Mesenchymal stem cell (in vitro differentiated cells and primary cell): Measurements from ENCODE around the gene GAA.
A peak's percentile ranks its signal among the peaks of the same experiment; 100 is the strongest.

ENCODE experiments used
- DNase-seq: peaks from one replicate; pipeline ENCODE4 v3.0.0-alpha.2; 2013
- H2AFZ ChIP-seq: one replicate; pipeline ENCODE4 v1.6.1; 2013; ENCODE audit warnings: low read depth, mild to moderate bottlenecking, control low read depth, inconsistent platforms, low read length, moderate library complexity
- H2AK5ac ChIP-seq: 2 replicates; pipeline ENCODE4 v1.6.1; 2013; ENCODE audit warnings: low read length, moderate library complexity, mild to moderate bottlenecking, inconsistent platforms; ENCODE audit not compliant: severe bottlenecking
- H2BK120ac ChIP-seq: one replicate; pipeline ENCODE4 v1.6.1; 2013; ENCODE audit warnings: low read depth, mild to moderate bottlenecking, inconsistent platforms, low read length, moderate library complexity
- H2BK12ac ChIP-seq, 2 experiments: one replicate each; pipeline ENCODE4 v1.6.1; 2013; ENCODE audit warnings: inconsistent platforms in 2 of 2, low read length in 2 of 2, mild to moderate bottlenecking in 2 of 2, moderate library complexity in 2 of 2, control low read depth in 1 of 2
- H2BK15ac ChIP-seq: one replicate; pipeline ENCODE4 v1.6.1; 2013; ENCODE audit warnings: mild to moderate bottlenecking, low read depth, inconsistent platforms; ENCODE audit not compliant: poor library complexity, severe bottlenecking
- H2BK5ac ChIP-seq: 2 replicates; pipeline ENCODE4 v1.6.1; 2013; ENCODE audit warnings: low read depth, mild to moderate bottlenecking, low read length, control low read depth, inconsistent platforms; ENCODE audit not compliant: poor library complexity, severe bottlenecking
- H3K14ac ChIP-seq, 2 experiments: one replicate each; pipeline ENCODE4 v1.6.1; 2013; ENCODE audit warnings: inconsistent platforms in 2 of 2, low read length in 2 of 2, control low read depth in 1 of 2, mild to moderate bottlenecking in 1 of 2, moderate library complexity in 1 of 2
- H3K18ac ChIP-seq, 2 experiments: one replicate each; pipeline ENCODE4 v1.6.1; 2013; ENCODE audit warnings: inconsistent platforms in 2 of 2, low read length in 2 of 2, control low read depth in 1 of 2, low read depth in 1 of 2, mild to moderate bottlenecking in 1 of 2
- H3K23ac ChIP-seq, 2 experiments: one replicate each; pipeline ENCODE4 v1.6.1; 2013; ENCODE audit warnings: inconsistent platforms in 2 of 2, low read length in 2 of 2, mild to moderate bottlenecking in 2 of 2, moderate library complexity in 2 of 2, control low read depth in 1 of 2
- H3K27ac ChIP-seq: 2 replicates; pipeline ENCODE4 v1.5.1; 2013; ENCODE audit warnings: mild to moderate bottlenecking, moderate library complexity, low read length, control low read depth, inconsistent platforms; ENCODE audit not compliant: poor library complexity, severe bottlenecking
- H3K27me3 ChIP-seq, 2 experiments: 2 replicates each; pipeline versions ENCODE4 v1.6.1 to v1.7.0; 2013; ENCODE audit warnings: low read length in 2 of 2, mild to moderate bottlenecking in 2 of 2, moderate library complexity in 2 of 2, control low read depth in 1 of 2, inconsistent platforms in 1 of 2; ENCODE audit not compliant: control insufficient read depth in 1 of 2, insufficient read depth in 1 of 2
- H3K36me3 ChIP-seq, 2 experiments: 2 replicates each; pipeline versions ENCODE4 v1.6.1 to v1.7.0; 2013; ENCODE audit warnings: low read length in 2 of 2, control low read depth in 1 of 2, inconsistent platforms in 1 of 2, low read depth in 1 of 2, mild to moderate bottlenecking in 1 of 2; ENCODE audit not compliant: insufficient read depth in 2 of 2, control insufficient read depth in 1 of 2
- H3K4ac ChIP-seq, 2 experiments: one replicate each; pipeline ENCODE4 v1.6.1; 2013; ENCODE audit warnings: inconsistent platforms in 2 of 2, low read length in 2 of 2, mild to moderate bottlenecking in 2 of 2, moderate library complexity in 2 of 2, control low read depth in 1 of 2, low read depth in 1 of 2
- H3K4me1 ChIP-seq: 2 replicates; pipeline ENCODE4 v1.6.1; 2013; ENCODE audit warnings: low read depth, low read length, control low read depth; ENCODE audit not compliant: control insufficient read depth, insufficient read depth
- H3K4me2 ChIP-seq: 2 replicates; pipeline ENCODE4 v1.6.1; 2013; ENCODE audit warnings: low read length, mild to moderate bottlenecking, inconsistent platforms; ENCODE audit not compliant: poor library complexity, severe bottlenecking
- H3K4me3 ChIP-seq, 2 experiments: 2 replicates each; pipeline versions ENCODE4 v1.5.1 to v1.7.0; 2013; ENCODE audit warnings: low read length in 2 of 2, mild to moderate bottlenecking in 2 of 2, control low read depth in 1 of 2, low read depth in 1 of 2; ENCODE audit not compliant: insufficient read depth in 1 of 2
- H3K79me1 ChIP-seq: replicated peaks from 2 replicates; pipeline ENCODE4 v1.6.1; 2013; ENCODE audit warnings: mild to moderate bottlenecking, control low read depth, low read length, inconsistent platforms; ENCODE audit not compliant: poor library complexity, severe bottlenecking
- H3K9ac ChIP-seq: 2 replicates; pipeline ENCODE4 v1.7.0; 2013; ENCODE audit warnings: mild to moderate bottlenecking, low read length, moderate library complexity
- H3K9me3 ChIP-seq: 2 replicates; pipeline ENCODE4 v1.7.0; 2013; ENCODE audit warnings: mild to moderate bottlenecking, low read length; ENCODE audit not compliant: control insufficient read depth
- H4K8ac ChIP-seq: one replicate; pipeline ENCODE4 v1.6.1; 2013; ENCODE audit warnings: inconsistent platforms, mild to moderate bottlenecking, low read length, moderate library complexity
- H4K91ac ChIP-seq: one replicate; pipeline ENCODE4 v1.6.1; 2013; ENCODE audit warnings: mild to moderate bottlenecking, low read length, inconsistent platforms
- WGBS: methylation state at CpG from one replicate; pipeline ENCODE4 v1.1.7; 2013; ENCODE audit warnings: mixed read lengths; 5-methylcytosine and 5-hydroxymethylcytosine counted together

The GAA gene

DNA sequence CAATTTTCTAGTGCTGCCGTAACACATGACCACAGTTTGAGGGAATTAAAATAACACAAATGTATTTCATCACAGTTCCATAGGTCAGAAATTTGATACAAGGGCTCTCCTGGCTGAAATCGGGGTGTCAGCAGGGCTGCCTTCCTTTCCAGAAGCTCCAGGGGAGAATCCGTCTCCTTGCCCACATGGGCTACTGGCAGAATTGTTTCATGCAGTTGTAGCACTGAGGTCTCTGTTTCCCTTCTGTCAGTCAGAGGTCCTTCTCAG is 25.0 kb downstream of the GAA start:
- H3K4me1 ChIP-seq: peaks cover 8% of the 10 kb centered on the region
- H3K27me3 ChIP-seq: peaks cover 0 to 4% of the 10 kb centered on the region in 2 experiments
- DNase-seq: no peak
- WGBS: 93% methylated on average over 3 of the region's 3 CpGs
- H3K4me2 ChIP-seq: no peak overlapping the region
- H2BK120ac ChIP-seq: no peak overlapping the region
- no peak overlapping the region for H4K91ac ChIP-seq
- H2AK5ac ChIP-seq: no peak overlapping the region
- no peak overlapping the region for H3K4ac ChIP-seq
- no peak overlapping the region for H2BK5ac ChIP-seq
- peak overlapping the region; percentile 3 for H3K9ac ChIP-seq
- H4K8ac ChIP-seq: no peak overlapping the region
- H2BK12ac ChIP-seq: no peak overlapping the region
- H3K23ac ChIP-seq: no peak overlapping the region
- no peak overlapping the region for H2BK15ac ChIP-seq
- H3K14ac ChIP-seq: no peak overlapping the region
- no peak overlapping the region for H2AFZ ChIP-seq
- H3K9me3 ChIP-seq: no peaks in the 10 kb centered on the region
- no peak overlapping the region for H3K18ac ChIP-seq
- no peak overlapping the region for H3K4me3 ChIP-seq
- H3K79me1 ChIP-seq: no peaks in the 10 kb centered on the region
- H3K36me3 ChIP-seq: no peaks in the 10 kb centered on the region
- no peak overlapping the region for H3K27ac ChIP-seq

DNA sequence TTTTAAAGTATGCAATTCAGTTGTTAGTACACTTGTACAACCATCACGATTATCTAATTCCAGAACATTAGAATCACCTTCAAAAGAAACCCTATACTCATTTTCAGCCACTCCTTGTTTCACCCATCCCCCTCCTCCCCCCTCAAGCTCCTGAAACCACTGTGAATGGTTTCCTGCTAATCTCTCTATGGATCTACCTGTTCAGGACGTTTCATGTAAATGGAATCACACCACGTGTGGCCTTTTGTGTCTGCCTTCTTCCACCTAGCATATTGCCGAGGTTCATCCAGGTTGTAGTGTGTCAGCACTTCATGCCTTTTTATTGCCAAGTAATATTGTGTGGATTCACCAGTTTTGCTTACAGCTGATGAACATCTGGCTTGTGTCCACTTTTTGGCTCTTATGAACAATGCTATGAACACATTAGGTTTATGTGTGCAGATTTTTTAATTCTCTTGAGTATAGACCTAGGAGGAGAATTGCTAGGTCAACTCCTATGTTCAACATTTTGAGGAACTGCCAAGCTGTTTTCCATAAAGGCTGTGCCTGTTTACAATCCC is 27.7 kb downstream of the GAA start:
- Histone ChIP-seq H3K9ac (no peak overlapping the region), H3K4me2 (no peak overlapping the region), H3K23ac (no peak overlapping the region), H3K79me1 (no peaks in the 10 kb centered on the region), H4K91ac (no peak overlapping the region), H3K27me3 (peaks cover 0 to 4% of the 10 kb centered on the region in 2 experiments), H3K14ac (no peak overlapping the region), H2AFZ (no peak overlapping the region), H4K8ac (no peak overlapping the region), H3K36me3 (peaks cover 14 to 21% of the 10 kb centered on the region in 2 experiments), H3K4me1 (peaks cover 5% of the 10 kb centered on the region), H3K4me3 (no peak overlapping the region), H3K4ac (no peak overlapping the region), H3K9me3 (no peaks in the 10 kb centered on the region), H2BK5ac (no peak overlapping the region), H2BK15ac (no peak overlapping the region), H3K18ac (no peak overlapping the region), H2BK120ac (no peak overlapping the region), H2AK5ac (no peak overlapping the region), H3K27ac (no peak overlapping the region), H2BK12ac (no peak overlapping the region)
- no peak for DNase-seq
- WGBS: 49% methylated on average over 4 of the region's 4 CpGs

DNA sequence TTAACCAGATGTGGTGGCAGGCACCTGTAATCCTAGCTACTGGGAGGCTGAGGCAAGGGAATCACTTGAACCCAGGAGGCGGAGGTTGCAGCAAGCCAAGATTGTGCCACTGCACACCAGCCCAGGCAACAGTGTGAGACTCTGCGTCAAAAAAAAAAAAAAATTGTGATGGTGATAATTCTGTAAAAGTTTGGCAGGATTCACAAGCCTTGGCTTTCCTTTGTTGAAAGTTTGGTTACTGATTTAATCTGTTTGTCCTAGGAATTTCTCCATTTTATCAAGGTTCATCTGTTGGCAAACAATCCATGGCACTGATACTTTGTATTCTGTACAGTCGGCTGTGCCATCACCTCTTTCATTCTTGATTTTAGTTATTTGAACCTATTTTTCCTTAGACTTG is 29.6 kb downstream of the GAA start:
- Histone ChIP-seq H3K36me3 (peaks cover 27 to 40% of the 10 kb centered on the region in 2 experiments), H3K4me3 (no peak overlapping the region), H2BK120ac (no peak overlapping the region), H3K79me1 (no peaks in the 10 kb centered on the region), H3K4ac (no peak overlapping the region), H2BK15ac (no peak overlapping the region), H3K27me3 (peaks cover 0 to 4% of the 10 kb centered on the region in 2 experiments), H3K23ac (no peak overlapping the region), H2BK5ac (no peak overlapping the region), H3K4me1 (no peaks in the 10 kb centered on the region), H4K8ac (no peak overlapping the region), H2AFZ (no peak overlapping the region), H2BK12ac (no peak overlapping the region), H2AK5ac (no peak overlapping the region), H3K4me2 (no peak overlapping the region), H3K18ac (no peak overlapping the region), H3K9me3 (no peaks in the 10 kb centered on the region), H3K9ac (no peak overlapping the region), H3K27ac (no peak overlapping the region), H4K91ac (no peak overlapping the region), H3K14ac (no peak overlapping the region)
- WGBS: 100% methylated on average over 2 of the region's 3 CpGs
- DNase-seq: no peak

DNA sequence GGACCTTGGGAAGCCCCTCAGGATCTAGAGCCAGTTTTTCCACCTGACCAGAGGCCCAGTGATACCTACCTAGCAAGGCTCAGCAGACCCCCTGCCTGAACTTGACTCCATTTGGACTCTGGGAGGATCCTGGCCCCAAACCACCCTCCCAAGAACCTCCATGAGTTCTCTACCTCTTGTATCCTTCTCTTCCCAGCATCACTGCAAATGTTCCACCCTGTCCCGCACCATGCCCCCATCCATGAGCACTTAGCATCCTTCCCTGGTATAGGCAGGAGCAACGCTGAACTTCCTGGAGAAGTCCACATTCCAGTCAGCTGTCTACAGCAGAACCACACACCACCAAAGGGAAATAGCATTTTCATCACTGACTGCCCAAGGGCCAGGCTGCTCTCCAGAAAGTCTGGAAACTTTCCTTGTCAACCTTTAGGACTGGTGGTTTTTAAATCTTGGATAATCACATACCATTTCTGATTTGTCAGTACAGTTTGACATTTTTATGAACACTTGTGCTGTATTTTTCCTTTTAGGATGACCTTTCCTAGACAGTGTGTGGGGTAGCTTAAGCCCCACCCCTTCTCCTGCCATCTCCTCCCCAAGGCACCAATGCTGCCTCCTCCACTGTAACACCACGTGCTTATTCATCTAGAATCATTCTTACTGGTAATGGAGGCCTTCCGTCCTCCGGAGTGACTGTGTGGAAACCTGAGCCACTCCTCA is 31.7 kb downstream of the GAA start:
- Histone ChIP-seq H3K9ac (no peak overlapping the region), H3K23ac (no peak overlapping the region), H3K4ac (no peak overlapping the region), H3K27me3 (no peaks in the 10 kb centered on the region), H2BK12ac (no peak overlapping the region), H2BK15ac (no peak overlapping the region), H3K14ac (no peak overlapping the region), H3K79me1 (peaks cover 2% of the 10 kb centered on the region), H3K27ac (no peak overlapping the region), H3K9me3 (no peaks in the 10 kb centered on the region), H3K4me1 (no peaks in the 10 kb centered on the region), H4K8ac (no peak overlapping the region), H4K91ac (no peak overlapping the region), H3K4me3 (no peak overlapping the region), H2BK120ac (no peak overlapping the region), H3K36me3 (peaks cover 41 to 61% of the 10 kb centered on the region in 2 experiments), H2BK5ac (no peak overlapping the region), H2AK5ac (no peak overlapping the region), H3K4me2 (no peak overlapping the region), H2AFZ (no peak overlapping the region), H3K18ac (no peak overlapping the region)
- 95% methylated on average over 5 of the region's 5 CpGs for WGBS
- DNase-seq: no peak
